Body of pancreas (tissue), 4 donors: ENCODE data around the gene GNLY. TPM values are rescaled to one million over a fixed set of nuclear protein-coding genes. Genes with fewer than 3 reads are reported as not detected.

Source experiments
- ATAC-seq: fragments of 150-250 bp; one replicate; pipeline ENCODE4 v1.9.1; 2016
- DNase-seq, 4 donors: peaks; one replicate each; pipeline ENCODE4 v3.0.0-alpha.2; 2019
- H3K27ac ChIP-seq, 4 donors: fragments of 200-600 bp; sonication (generic); 1 replicate in 3 of 4; 2 replicates in 1 of 4; pipeline versions ENCODE4 v1.5.1 to v1.6.1; 2016 to 2019; ENCODE audit warnings: mild to moderate bottlenecking in 1 of 4, mixed read lengths in 1 of 4, moderate library complexity in 1 of 4
- H3K27me3 ChIP-seq, 2 donors: fragments of 200-600 bp; sonication (generic); one replicate each; pipeline ENCODE4 v1.6.0; 2016; ENCODE audit warnings: mild to moderate bottlenecking in 1 of 2
- H3K36me3 ChIP-seq, 2 donors: fragments of 200-600 bp; sonication (generic); replicated peaks in 1 of 2; 2 replicates each; pipeline ENCODE4 v1.5.1; 2016; ENCODE audit warnings: low read depth in 2 of 2; ENCODE audit not compliant: insufficient read depth in 1 of 2
- H3K4me1 ChIP-seq: fragments of 200-600 bp; sonication (generic); one replicate; pipeline ENCODE4 v1.6.0; 2016
- H3K4me3 ChIP-seq, 2 donors: fragments of 200-600 bp; sonication (generic); 1 replicate in 1 of 2; 2 replicates in 1 of 2; pipeline ENCODE4 v1.5.1; 2016 to 2019
- H3K9me3 ChIP-seq, 3 donors: fragments of 200-600 bp; sonication (generic); 1 replicate in 2 of 3; 2 replicates in 1 of 3; pipeline ENCODE4 v1.5.1; 2016
- CTCF ChIP-seq, 7 experiments: fragments of 450-650 bp in 4 of 7; fragments of 200-600 bp in 3 of 7; sonication (generic) in 3 of 7; IDR thresholded peaks; one replicate each; pipeline ENCODE4 v1.5.1; 2016 to 2019; ENCODE audit warnings: antibody characterized with exemption in 7 of 7
- POLR2A ChIP-seq, 3 donors: fragments of 450-650 bp; IDR thresholded peaks; one replicate each; pipeline ENCODE4 v1.6.1; 2016; ENCODE audit warnings: antibody characterized with exemption in 3 of 3, mild to moderate bottlenecking in 2 of 3
- WGBS, 2 donors: methylation state at CpG; one replicate each; pipeline ENCODE4 v1.1.5; 2017; 5-methylcytosine and 5-hydroxymethylcytosine counted together
- intact Hi-C: fragments of 100-400 bp; cut with DNase I; formaldehyde crosslinking; loops from one replicate; pipeline ENCODE4 v1.15.1; 2023
- total RNA-seq, 2 donors: library from RNA; depleted of rRNA; stranded (reverse); fragments of >200 nt; gene quantifications; one replicate each; pipeline ENCODE4 v1.1.0, GENCODE V29; 2016

GNLY gene
- total RNA-seq, 2 donors from 2014 or later: 5.6 TPM; not detected in 1

DNA sequence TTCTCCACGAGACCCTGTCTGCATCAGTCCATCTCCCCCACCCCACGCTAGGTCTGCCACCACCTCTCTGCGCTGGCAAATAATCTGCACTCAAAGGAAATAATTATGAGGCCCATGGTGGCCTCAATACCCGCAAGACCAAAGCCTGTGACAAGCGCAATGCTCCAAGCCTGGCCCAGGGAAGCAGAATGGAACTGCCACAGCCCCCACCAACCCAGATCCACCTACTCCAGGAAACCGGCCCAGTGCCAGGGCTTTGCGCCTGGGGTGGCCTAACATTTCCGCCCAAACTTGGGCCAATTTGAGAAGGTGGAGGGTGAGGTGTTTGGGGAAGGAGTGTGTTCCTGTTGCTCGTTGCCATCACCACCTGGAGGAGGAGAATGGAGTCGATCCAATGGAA, 33.6 kb downstream of the GNLY start:
- no peak overlapping the region for H3K27ac ChIP-seq
- no peak overlapping the region for H3K4me3 ChIP-seq
- no peaks in the 10 kb centered on the region for H3K9me3 ChIP-seq
- no peak for TF ChIP-seq CTCF (IDR thresholded peaks at IDR 0.05)
- no peak for TF ChIP-seq POLR2A (IDR thresholded peaks at IDR 0.05)
- intact Hi-C loops: loop anchor here (10.0 kb wide), 1 partner anchor 357 kb away; no protein-coding TSS in a partner anchor
- H3K27me3 ChIP-seq: no peaks in the 10 kb centered on the region
- H3K36me3 ChIP-seq: no peaks in the 10 kb centered on the region
- ATAC-seq (no peak), DNase-seq (no peak)
- WGBS, 2 donors: 56 to 68% methylated on average over 10 of the region's 10 CpGs
- H3K4me1 ChIP-seq: peaks cover 8% of the 10 kb centered on the region

- TF ChIP-seq POLR2A (IDR thresholded peaks at IDR 0.05) (no peak), CTCF (IDR thresholded peaks at IDR 0.05) (no peak)
Observed at GRCh38 chr2:85728342-85728741, 34.2 kb downstream of the GNLY start.

GRCh38 chr2:85728883-85729824, 35.0 kb downstream of the GNLY start:
- no peaks in the 10 kb centered on the region for H3K36me3 ChIP-seq
- TF ChIP-seq POLR2A (IDR thresholded peaks at IDR 0.05) (no peak), CTCF (IDR thresholded peaks at IDR 0.05) (peak; percentile 91 to 98 (median 94))
- no peaks in the 10 kb centered on the region for H3K9me3 ChIP-seq
- H3K27me3 ChIP-seq: no peaks in the 10 kb centered on the region
- H3K27ac ChIP-seq: peak overlapping the region in 1 of 4 donors; percentile 5
- DNase-seq: peak; percentile 86 to 90 (median 89)
- no peak overlapping the region for H3K4me3 ChIP-seq
- 32 to 33% methylated on average over 25 to 26 of the region's 26 CpGs for WGBS, 2 donors
- peaks cover 8% of the 10 kb centered on the region for H3K4me1 ChIP-seq
- ATAC-seq: peak; percentile 96
- intact Hi-C loops: loop anchor here (10.0 kb wide), 1 partner anchor 356 kb away; no protein-coding TSS in a partner anchor

More at GRCh38 chr2:85728342-85728741, 34.2 kb downstream of the GNLY start:
- intact Hi-C loops: loop anchor here (10.0 kb wide), 1 partner anchor 356 kb away; no protein-coding TSS in a partner anchor
- no peaks in the 10 kb centered on the region for H3K27me3 ChIP-seq
- H3K4me3 ChIP-seq: no peak overlapping the region
- no peaks in the 10 kb centered on the region for H3K9me3 ChIP-seq
- H3K4me1 ChIP-seq: peaks cover 8% of the 10 kb centered on the region
- ATAC-seq (no peak), DNase-seq (no peak)
- H3K36me3 ChIP-seq: no peaks in the 10 kb centered on the region
- WGBS, 2 donors: 47 to 50% methylated on average over 5 of the region's 5 CpGs
- no peak overlapping the region for H3K27ac ChIP-seq

DNA sequence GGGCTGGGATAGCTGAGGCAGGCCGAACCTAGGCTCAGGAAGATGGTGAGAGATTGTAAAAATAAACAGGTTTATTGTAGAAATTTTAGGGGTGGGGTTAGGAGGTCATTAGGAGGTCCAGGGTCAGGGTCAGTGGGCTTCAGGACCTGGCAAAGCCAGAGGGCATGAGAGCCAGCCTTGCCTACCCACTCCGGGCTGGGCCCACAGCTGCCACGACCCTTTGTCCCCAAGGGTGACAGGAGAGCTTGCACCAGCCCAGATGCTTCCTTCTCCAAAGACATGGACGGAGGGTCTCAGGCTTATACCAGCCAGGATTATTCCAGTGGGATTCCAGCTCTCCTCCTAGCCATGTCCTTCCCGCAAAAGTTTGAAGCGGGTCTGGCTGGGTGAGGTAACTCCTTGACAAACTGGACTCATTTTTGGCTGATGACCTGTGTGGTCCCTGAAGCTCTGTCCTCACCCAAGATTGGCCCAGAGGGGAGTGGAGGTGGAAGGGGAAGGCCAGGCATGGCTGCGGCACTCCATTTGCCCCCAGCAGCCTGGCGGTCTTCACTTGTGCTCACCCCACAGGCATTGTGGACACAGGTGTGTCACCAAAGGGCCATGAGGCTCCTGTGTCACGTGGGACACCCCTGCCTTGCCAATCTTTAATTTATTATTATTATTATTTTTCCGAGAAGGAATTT, 35.8 kb downstream of the GNLY start:
- H3K4me1 ChIP-seq: peaks cover 8% of the 10 kb centered on the region
- DNase-seq: no peak

More for the DNA sequence above, 35.8 kb downstream of the GNLY start:
- TF ChIP-seq POLR2A (IDR thresholded peaks at IDR 0.05): no peak
- no peak for TF ChIP-seq CTCF (IDR thresholded peaks at IDR 0.05)
- no peaks in the 10 kb centered on the region for H3K9me3 ChIP-seq
- 82 to 89% methylated on average over 8 to 10 of the region's 10 CpGs for WGBS, 2 donors
- no peak for ATAC-seq
- no peaks in the 10 kb centered on the region for H3K36me3 ChIP-seq
- no peaks in the 10 kb centered on the region for H3K27me3 ChIP-seq
- intact Hi-C loops: loop anchor here (5.0 to 10.0 kb wide), 2 partner anchors 82 to 355 kb away; no protein-coding TSS in a partner anchor
- no peak overlapping the region for H3K27ac ChIP-seq
- H3K4me3 ChIP-seq: no peak overlapping the region
